Left ventricle myocardium inferior (tissue), 1 donor: ENCODE data around the gene CD3E. TPM values are rescaled to one million over a fixed set of nuclear protein-coding genes. Genes with fewer than 3 reads are reported as not detected.

ENCODE experiments used
- DNase-seq: peaks from one replicate; pipeline ENCODE4 v3.0.0-alpha.2; 2020
- H3K27ac ChIP-seq: fragments of 200-600 bp; replicated peaks from 2 replicates; pipeline ENCODE4 v1.8.0; 2021
- H3K27me3 ChIP-seq: fragments of 200-600 bp; 2 replicates; pipeline ENCODE4 v1.8.0; 2021; ENCODE audit warnings: low read depth
- H3K36me3 ChIP-seq: fragments of 200-600 bp; 2 replicates; pipeline ENCODE4 v1.8.0; 2021
- H3K4me1 ChIP-seq: fragments of 200-600 bp; 2 replicates; pipeline ENCODE4 v1.8.0; 2021
- H3K4me3 ChIP-seq: fragments of 200-600 bp; 2 replicates; pipeline ENCODE4 v1.8.0; 2021; ENCODE audit warnings: mild to moderate bottlenecking, moderate library complexity
- H3K9me3 ChIP-seq: fragments of 200-600 bp; replicated peaks from 2 replicates; pipeline ENCODE4 v1.8.0; 2021
- CTCF ChIP-seq: fragments of 200-600 bp; IDR thresholded peaks from 2 replicates; pipeline ENCODE4 v1.8.0; 2021; ENCODE audit warnings: antibody characterized with exemption, mild to moderate bottlenecking, borderline replicate concordance
- intact Hi-C: fragments of 100-400 bp; cut with micrococcal nuclease; formaldehyde crosslinking; loops from one replicate; pipeline ENCODE4 v1.11.0; 2022
- total RNA-seq: library from RNA; stranded (reverse); fragmentation: NEBNext Ultra II Directional; extraction: Animal tissue kit (Norgen Biotek cat#: 25700); gene quantifications from one replicate; pipeline ENCODE4 v1.2.1, GENCODE V29; 2021
- donor health status: DM: no; HTN: yes; CAD: no; lungs with severe emphysema.

Gene CD3E
- total RNA-seq, 1 donor from 2014 or later = 0.60 TPM

GRCh38 chr11:118343248-118343647 lies 38.7 kb downstream of the CD3E start:
- no peak overlapping the region for H3K27ac ChIP-seq
- H3K4me3 ChIP-seq = no peak overlapping the region
- intact Hi-C loops = no loop called here
- peaks cover 61% of the 10 kb centered on the region for H3K27me3 ChIP-seq
- H3K9me3 ChIP-seq = no peaks in the 10 kb centered on the region
- TF ChIP-seq CTCF = no peak
- no peaks in the 10 kb centered on the region for H3K4me1 ChIP-seq
- no peaks in the 10 kb centered on the region for H3K36me3 ChIP-seq
- DNase-seq = no peak

GRCh38 chr11:118343981-118344515 lies 39.5 kb downstream of the CD3E start, which contains the start of gene CD3G:
Gene CD3G, plus strand, starts transcription at chr11:118344344. Its CDS starts 80 bp downstream, at chr11:118344424.
- Histone ChIP-seq H3K4me1 (no peaks in the 10 kb centered on the region), H3K36me3 (no peaks in the 10 kb centered on the region), H3K27me3 (peaks cover 64% of the 10 kb centered on the region), H3K9me3 (no peaks in the 10 kb centered on the region), H3K4me3 (no peak within 1 kb of the TSS), H3K27ac (no peak within 1 kb of the TSS)
- no peak for TF ChIP-seq CTCF
- no peak for DNase-seq
- intact Hi-C loops = no loop called here

- TF ChIP-seq CTCF = no peak
- Histone ChIP-seq H3K27me3 (peaks cover 54% of the 10 kb centered on the region), H3K27ac (no peak overlapping the region), H3K4me1 (no peaks in the 10 kb centered on the region), H3K4me3 (no peak overlapping the region), H3K36me3 (no peaks in the 10 kb centered on the region), H3K9me3 (no peaks in the 10 kb centered on the region)
- DNase-seq = no peak
- intact Hi-C loops = no loop called here
These were observed 44.9 kb downstream of the CD3E start for GRCh38 chr11:118349475-118349874.

- intact Hi-C loops = loop anchor here (10.0 kb wide), 1 partner anchor 158 kb away; no protein-coding TSS in a partner anchor
These were observed 48.7 kb downstream of the CD3E start for GRCh38 chr11:118353084-118353710.

GRCh38 chr11:118358071-118358470 lies 53.5 kb downstream of the CD3E start:
- Histone ChIP-seq H3K36me3 (no peaks in the 10 kb centered on the region), H3K9me3 (no peaks in the 10 kb centered on the region), H3K4me3 (no peak overlapping the region), H3K4me1 (peaks cover 34% of the 10 kb centered on the region), H3K27me3 (no peaks in the 10 kb centered on the region), H3K27ac (no peak overlapping the region)
- intact Hi-C loops = loop anchor here (10.0 kb wide), 1 partner anchor 163 kb away; no protein-coding TSS in a partner anchor
- TF ChIP-seq CTCF = no peak
- DNase-seq = no peak

More at GRCh38 chr11:118353084-118353710, 48.7 kb downstream of the CD3E start:
- Histone ChIP-seq H3K4me1 (no peaks in the 10 kb centered on the region), H3K4me3 (no peak overlapping the region), H3K9me3 (no peaks in the 10 kb centered on the region), H3K27me3 (peaks cover 28% of the 10 kb centered on the region), H3K27ac (no peak overlapping the region), H3K36me3 (no peaks in the 10 kb centered on the region)
- peak; percentile 65 for TF ChIP-seq CTCF
- no peak for DNase-seq
